Posterior vena cava (tissue), 2 donors: ENCODE results near the gene C11orf86. TPM values are rescaled to one million over a fixed set of nuclear protein-coding genes. Genes with fewer than 3 reads are reported as not detected.
"Not testable (repeated sequence)": the region's sequence is repeated elsewhere in the genome, so short reads cannot be mapped to it uniquely, and the experiment has no call there.

Experiments used
- DNase-seq: peaks from one replicate; pipeline ENCODE4 v3.0.0-alpha.2; 2020; ENCODE audit warnings: low spot score
- intact Hi-C, 2 donors: fragments of 100-400 bp; cut with DNase I; formaldehyde crosslinking; loops; one replicate each; pipeline versions ENCODE4 v1.14.1 to v1.14.2; 2022 to 2023
- total RNA-seq, 2 donors: library from RNA; stranded (reverse); fragmentation: NEBNext Ultra II Directional; extraction: Animal tissue kit (Norgen Biotek cat#: 25700); gene quantifications; one replicate each; pipeline ENCODE4 v1.2.1, GENCODE V29; 2021
- donor health status: DM: yes; HTN: yes; CAD: no.
- donor health status: DM: yes; HTN: yes; CAD: no.

Gene C11orf86
- total RNA-seq, 2 donors from 2014 or later: not detected

GRCh38 chr11:66986178-66986545, 11.1 kb downstream of the C11orf86 start:
- DNase-seq: no peak
- intact Hi-C loops: no loop called here

- intact Hi-C loops: no loop called here
Measured at GRCh38 chr11:66987158-66987620, 12.1 kb downstream of the C11orf86 start.

GRCh38 chr11:66987924-66988637, 13.0 kb downstream of the C11orf86 start:
- intact Hi-C loops: no loop called here
- DNase-seq: no peak

More at GRCh38 chr11:66987158-66987620, 12.1 kb downstream of the C11orf86 start:
- no peak for DNase-seq

- DNase-seq, intact Hi-C loops: not testable (repeated sequence)
Measured at GRCh38 chr11:66988741-66989140, 13.6 kb downstream of the C11orf86 start.

GRCh38 chr11:66989360-66989759, 14.3 kb downstream of the C11orf86 start:
- intact Hi-C loops: not testable (repeated sequence)

GRCh38 chr11:66992041-66992440, 16.9 kb downstream of the C11orf86 start:
- DNase-seq: no peak
- intact Hi-C loops: no loop called here

More at GRCh38 chr11:66989360-66989759, 14.3 kb downstream of the C11orf86 start:
- not testable (repeated sequence) for DNase-seq

- no peak for DNase-seq
- intact Hi-C loops: no loop called here
Measured at GRCh38 chr11:66996609-66997273, 21.6 kb downstream of the C11orf86 start.

GRCh38 chr11:66999555-66999954, 24.5 kb downstream of the C11orf86 start:
- intact Hi-C loops: no loop called here
- DNase-seq: no peak

GRCh38 chr11:67001332-67001731, 26.2 kb downstream of the C11orf86 start:
- no peak for DNase-seq
- intact Hi-C loops: no loop called here

GRCh38 chr11:67002297-67002913, 27.3 kb downstream of the C11orf86 start:
- intact Hi-C loops: no loop called here
- no peak for DNase-seq

- intact Hi-C loops: no loop called here
- no peak for DNase-seq
Measured at GRCh38 chr11:67002921-67003411, 27.9 kb downstream of the C11orf86 start.

- intact Hi-C loops, DNase-seq: not testable (repeated sequence)
Measured at GRCh38 chr11:67005200-67005599, 30.1 kb downstream of the C11orf86 start.

- DNase-seq: no peak
- intact Hi-C loops: no loop called here
Measured at GRCh38 chr11:67006029-67006884, 31.2 kb downstream of the C11orf86 start.

GRCh38 chr11:67007126-67007525, 32.0 kb downstream of the C11orf86 start:
- DNase-seq: no peak
- intact Hi-C loops: no loop called here

GRCh38 chr11:67010296-67010905, 35.3 kb downstream of the C11orf86 start:
- DNase-seq: no peak
- intact Hi-C loops: no loop called here

- DNase-seq: no peak
- intact Hi-C loops: no loop called here
Measured at GRCh38 chr11:67013511-67014045, 38.5 kb downstream of the C11orf86 start.

- intact Hi-C loops: no loop called here
- DNase-seq: no peak
Measured at GRCh38 chr11:67014343-67014742, 39.2 kb downstream of the C11orf86 start.

GRCh38 chr11:67015048-67015447, 39.9 kb downstream of the C11orf86 start:
- intact Hi-C loops: no loop called here
- DNase-seq: no peak

GRCh38 chr11:67016550-67016949, 41.4 kb downstream of the C11orf86 start:
- DNase-seq: no peak
- intact Hi-C loops: no loop called here
